HepG2 (cell line): ENCODE data around the gene TRPC4AP. TPM values are rescaled to one million over a fixed set of nuclear protein-coding genes. Genes with fewer than 3 reads are reported as not detected.

Experiments used
- ATAC-seq: fragments of 200-7000 bp; cut with Tn5 transposase; 3 replicates; pipeline ENCODE4 v1.9.1; 2020; ENCODE audit warnings: mild to moderate bottlenecking, moderate library complexity
- BruUV-seq: library from RNA; stranded (reverse); fragments of 400-500 nt; replicated peaks from 2 replicates; lab custom pipeline; 2021; lab: Mats Ljungman, UMichigan
- CTCF ChIA-PET: fragments of 300-600 bp; formaldehyde crosslinking; extraction: SDS; loops from one replicate; lab custom pipeline; 2021; ENCODE audit warnings: low total read pairs, inconsistent platforms, low intra/inter-chr PET ratio; lab: Yijun Ruan, JAX
- POLR2A ChIA-PET: fragments of 350-600 bp; sonication (Branson Sonifier 250); formaldehyde crosslinking; loops from one replicate; lab custom pipeline; 2020; ENCODE audit warnings: antibody characterized with exemption, inconsistent platforms; lab: Yijun Ruan, JAX
- DNase-seq: peaks from one replicate; pipeline ENCODE4 v3.0.0-alpha.2; 2015; ENCODE audit warnings: low spot score
- FAIRE-seq: peaks from 3 replicates; lab custom pipeline; 2011; peaks lifted over from hg19 to GRCh38; lab: Jason Lieb, UNC
- H2AFZ ChIP-seq: one replicate; pipeline ENCODE4 v1.6.1; 2011; ENCODE audit warnings: low read length, inconsistent platforms
- H3K27ac ChIP-seq: fragments of 300-600 bp; 3 replicates; pipeline ENCODE4 v1.8.0; 2011; ENCODE audit warnings: mixed run types, mild to moderate bottlenecking, mixed read lengths, low read length, inconsistent platforms; ENCODE audit not compliant: insufficient read depth; ENCODE audit errors: extremely low read length
- H3K27me3 ChIP-seq, 2 experiments: fragments of 200-600 bp in 1 of 2; 2 replicates in 1 of 2; 3 replicates in 1 of 2; pipeline versions ENCODE4 v1.6.0 to v1.8.0; 2011; ENCODE audit warnings: low read length in 2 of 2, mild to moderate bottlenecking in 2 of 2, moderate library complexity in 2 of 2, inconsistent platforms in 1 of 2; ENCODE audit not compliant: insufficient read depth in 2 of 2, control insufficient read depth in 1 of 2
- H3K36me3 ChIP-seq, 2 experiments: fragments of 200-600 bp in 1 of 2; replicated peaks in 1 of 2; 2 replicates in 1 of 2; 3 replicates in 1 of 2; pipeline versions ENCODE4 v1.5.1 to v1.8.0; 2011; ENCODE audit warnings: low read length in 2 of 2, inconsistent platforms in 1 of 2; ENCODE audit not compliant: insufficient read depth in 2 of 2, control insufficient read depth in 1 of 2
- H3K4me1 ChIP-seq: 2 replicates; pipeline ENCODE4 v1.5.1; 2012; ENCODE audit warnings: low read length, inconsistent platforms; ENCODE audit not compliant: insufficient read depth
- H3K4me2 ChIP-seq: 2 replicates; pipeline ENCODE4 v1.6.0; 2011; ENCODE audit warnings: low read depth, low read length, inconsistent platforms
- H3K4me3 ChIP-seq, 3 experiments: fragments of 200-600 bp in 1 of 3; sonication (generic), shearing (Covaris generic) in 1 of 3; replicated peaks in 1 of 3; 2 replicates each; pipeline ENCODE4 v1.5.1; 2011 to 2016; ENCODE audit warnings: low read length in 3 of 3, inconsistent platforms in 2 of 3, low read depth in 2 of 3, mild to moderate bottlenecking in 2 of 3, control low read depth in 1 of 3, mixed read lengths in 1 of 3; ENCODE audit not compliant: insufficient read depth in 1 of 3
- H3K79me2 ChIP-seq: one replicate; pipeline ENCODE4 v1.6.1; 2011; ENCODE audit warnings: low read length, inconsistent platforms; ENCODE audit not compliant: insufficient read depth
- H3K9ac ChIP-seq: 2 replicates; pipeline ENCODE4 v1.6.0; 2011; ENCODE audit warnings: mild to moderate bottlenecking, low read depth, low read length, inconsistent platforms; ENCODE audit not compliant: insufficient read depth
- H3K9me3 ChIP-seq: 2 replicates; pipeline ENCODE4 v1.5.1; 2012; ENCODE audit warnings: mild to moderate bottlenecking, low read length
- H4K20me1 ChIP-seq: 2 replicates; pipeline ENCODE4 v1.6.0; 2011; ENCODE audit warnings: inconsistent platforms, mild to moderate bottlenecking, low read length, moderate library complexity; ENCODE audit not compliant: insufficient read depth
- BRCA1 ChIP-seq: sonication (generic); formaldehyde crosslinking; IDR thresholded peaks from 2 replicates; pipeline ENCODE4 v1.4.0; 2020; ENCODE audit warnings: missing genetic modification reagents
- GPN1 ChIP-seq: sonication (generic); formaldehyde crosslinking; IDR thresholded peaks from 2 replicates; pipeline ENCODE4 v1.5.1; 2020; ENCODE audit warnings: missing genetic modification reagents, borderline replicate concordance
- KDM5B ChIP-seq: sonication (generic); formaldehyde crosslinking; IDR thresholded peaks from 2 replicates; pipeline ENCODE4 v1.4.0; 2020; ENCODE audit warnings: missing genetic modification reagents, mild to moderate bottlenecking, borderline replicate concordance
- NR2F2 ChIP-seq: IDR thresholded peaks from 2 replicates; pipeline ENCODE4 v1.6.1; 2012; ENCODE audit warnings: low read depth, inconsistent platforms, borderline replicate concordance
- ZBTB25 ChIP-seq: IDR thresholded peaks from 2 replicates; pipeline ENCODE4 v1.6.1; 2018; ENCODE audit warnings: missing genetic modification reagents
- ZNF275 ChIP-seq: sonication (generic); formaldehyde crosslinking; IDR thresholded peaks from 2 replicates; pipeline ENCODE4 v1.8.0; 2022; ENCODE audit warnings: missing genetic modification reagents, mild to moderate bottlenecking, inconsistent platforms, borderline replicate concordance
- ZNF34 ChIP-seq: sonication (generic); formaldehyde crosslinking; IDR thresholded peaks from 2 replicates; pipeline ENCODE4 v1.4.0; 2020; ENCODE audit warnings: mild to moderate bottlenecking, missing genetic modification reagents, borderline replicate concordance
- ZNF44 ChIP-seq: sonication (generic); formaldehyde crosslinking; IDR thresholded peaks from 2 replicates; pipeline ENCODE4 v1.5.1; 2020; ENCODE audit warnings: mild to moderate bottlenecking, missing genetic modification reagents
- ZNF572 ChIP-seq: sonication (generic); formaldehyde crosslinking; IDR thresholded peaks from 2 replicates; pipeline ENCODE4 v1.5.1; 2020; ENCODE audit warnings: mild to moderate bottlenecking, missing genetic modification reagents
- ZNF614 ChIP-seq: IDR thresholded peaks from 2 replicates; pipeline ENCODE4 v1.6.1; 2018; ENCODE audit warnings: missing biosample characterization, missing genetic modification reagents, inconsistent platforms, borderline replicate concordance
- ZNF709 ChIP-seq: sonication (generic); formaldehyde crosslinking; IDR thresholded peaks from 2 replicates; pipeline ENCODE4 v1.5.0; 2020; ENCODE audit warnings: mild to moderate bottlenecking, missing genetic modification reagents
- WGBS: methylation state at CpG from one replicate; pipeline ENCODE4 v1.1.6; 2017; ENCODE audit warnings: low lambda C conversion rate; 5-methylcytosine and 5-hydroxymethylcytosine counted together
- in situ Hi-C: cut with HindIII; loops from 2 replicates; pipeline ENCODE4 v1.10.0; 2017; ENCODE audit warnings: low pct_unique_long_range_greater_than_20kb; ENCODE audit not compliant: extremely low pct_ligation_motif_present
- intact Hi-C: fragments of 100-400 bp; cut with micrococcal nuclease; formaldehyde crosslinking; loops from one replicate; pipeline ENCODE4 v1.10.0; 2022; ENCODE audit not compliant: unreplicated experiment
- polyA plus RNA-seq, 8 experiments: library from polyadenylated mRNA; depleted of rRNA in 3 of 8; stranded (reverse) in 7 of 8; unstranded in 1 of 8; fragments of >200 nt; fragmentation: Illumina TruSeq in 4 of 8; extraction: Trizol in 4 of 8; gene quantifications; 2 replicates each; pipeline versions ENCODE4 v1.2.1 to v1.2.3, GENCODE V29; 2011 to 2016; ENCODE audit warnings: low read depth in 4 of 8, missing spikeins in 1 of 8, mixed read lengths in 1 of 8; ENCODE audit not compliant: insufficient read depth in 1 of 8
- total RNA-seq, 5 experiments: library from RNA; depleted of rRNA; stranded (reverse); fragments of >200 nt; fragmentation: Illumina TruSeq; extraction: Trizol; gene quantifications; 2 replicates each; pipeline ENCODE4 v1.2.3, GENCODE V29; 2016; ENCODE audit warnings: low read depth in 1 of 5

TRPC4AP gene
- total and polyA plus RNA-seq, 2 of the 13 experiments (the other 11 are each of a cell fraction or from before 2014, with no cell fraction given), result 136 to 137 TPM

- Histone ChIP-seq H3K9ac (no peak overlapping the region), H3K9me3 (no peaks in the 10 kb centered on the region), H3K27ac (no peak overlapping the region), H3K4me2 (no peak overlapping the region), H3K36me3 (no peaks in the 10 kb centered on the region), H2AFZ (no peak overlapping the region), H3K4me3 (no peak overlapping the region), H3K27me3 (peaks cover 0 to 9% of the 10 kb centered on the region in 2 experiments; a peak in 2 of 5 replicates), H3K79me2 (no peaks in the 10 kb centered on the region), H4K20me1 (no peaks in the 10 kb centered on the region), H3K4me1 (peaks cover 26% of the 10 kb centered on the region)
- ATAC-seq (no peak), FAIRE-seq (no peak), DNase-seq (no peak)
- intact Hi-C loops, result no loop called here
- ChIA-PET CTCF (no interaction called here), POLR2A (no interaction called here)
- in situ Hi-C loops, result no loop called here
- BruUV-seq, result no TSS peak
- no peak for TF ChIP-seq ZNF709 (CRISPR knock-in tag)
- TF ChIP-seq BRCA1 (CRISPR knock-in tag), result no peak
- TF ChIP-seq ZNF44 (CRISPR knock-in tag), result no peak
- TF ChIP-seq KDM5B, result no peak
- TF ChIP-seq ZNF614, result no peak
- TF ChIP-seq ZNF572, result no peak
- TF ChIP-seq ZNF275, result no peak
- no peak for TF ChIP-seq NR2F2
- TF ChIP-seq ZBTB25 (CRISPR knock-in tag), result no peak
- no peak for TF ChIP-seq ZNF34 (CRISPR knock-in tag)
- TF ChIP-seq GPN1, result no peak
- WGBS, result 48% methylated on average over 5 of the region's 5 CpGs
Measured at GRCh38 chr20:34965051-34965450, 127.6 kb downstream of the TRPC4AP start.
